C4-2B (cell line): ENCODE measurements around the gene ADAD1.

Experiments used
- ZFX ChIP-seq: fragments of 450-650 bp; IDR thresholded peaks from 2 replicates; pipeline ENCODE4 v1.6.1; 2017
- TF ChIP-seq, protein P1 (sequence below): fragments of 450-650 bp; conservative IDR thresholded peaks from 2 replicates; pipeline ENCODE4 v1.5.1; 2017; ENCODE audit warnings: mild to moderate bottlenecking

DNA sequence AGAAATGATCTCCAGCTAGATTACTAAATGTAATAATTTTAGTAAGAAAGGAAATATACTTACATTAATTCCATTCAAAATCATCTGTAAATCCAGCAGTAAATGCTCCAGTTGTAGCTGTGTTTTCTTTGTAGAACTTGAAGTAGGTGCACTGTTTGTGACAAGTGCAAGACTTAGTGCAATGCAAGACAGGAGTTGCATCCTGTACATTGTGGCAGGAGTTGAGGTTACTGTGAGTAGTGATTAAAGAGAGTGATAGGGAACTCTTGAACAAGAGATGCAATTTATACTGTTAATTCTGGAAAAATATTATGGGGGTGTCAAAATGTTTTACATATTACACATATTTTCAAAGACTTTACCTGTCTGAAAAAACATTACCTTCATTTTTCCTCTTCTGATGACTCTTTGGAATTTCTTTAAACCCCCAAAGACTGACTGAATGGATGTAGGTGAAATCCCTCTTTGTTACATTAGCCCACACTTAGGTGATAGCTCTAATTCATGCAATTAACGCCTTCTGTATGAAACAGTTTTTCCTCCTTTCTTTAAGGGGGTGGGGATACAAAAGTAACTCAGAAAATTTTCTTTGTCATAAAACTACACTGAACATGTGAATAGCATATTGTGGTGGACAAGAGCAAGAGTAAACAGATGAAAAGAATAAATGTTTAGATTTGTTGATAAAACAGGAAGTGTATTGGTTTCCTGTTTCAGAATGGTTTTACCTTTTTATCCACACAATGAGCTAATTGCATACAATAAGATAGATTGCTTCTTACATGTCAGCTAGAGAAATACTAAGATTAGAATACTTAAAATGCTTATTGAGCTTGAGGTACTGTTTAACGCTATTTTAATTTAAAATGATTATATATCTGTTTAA lies 77.7 kb downstream of the ADAD1 start, which contains the start of gene IL2:
- TF ChIP-seq, protein P1, sequence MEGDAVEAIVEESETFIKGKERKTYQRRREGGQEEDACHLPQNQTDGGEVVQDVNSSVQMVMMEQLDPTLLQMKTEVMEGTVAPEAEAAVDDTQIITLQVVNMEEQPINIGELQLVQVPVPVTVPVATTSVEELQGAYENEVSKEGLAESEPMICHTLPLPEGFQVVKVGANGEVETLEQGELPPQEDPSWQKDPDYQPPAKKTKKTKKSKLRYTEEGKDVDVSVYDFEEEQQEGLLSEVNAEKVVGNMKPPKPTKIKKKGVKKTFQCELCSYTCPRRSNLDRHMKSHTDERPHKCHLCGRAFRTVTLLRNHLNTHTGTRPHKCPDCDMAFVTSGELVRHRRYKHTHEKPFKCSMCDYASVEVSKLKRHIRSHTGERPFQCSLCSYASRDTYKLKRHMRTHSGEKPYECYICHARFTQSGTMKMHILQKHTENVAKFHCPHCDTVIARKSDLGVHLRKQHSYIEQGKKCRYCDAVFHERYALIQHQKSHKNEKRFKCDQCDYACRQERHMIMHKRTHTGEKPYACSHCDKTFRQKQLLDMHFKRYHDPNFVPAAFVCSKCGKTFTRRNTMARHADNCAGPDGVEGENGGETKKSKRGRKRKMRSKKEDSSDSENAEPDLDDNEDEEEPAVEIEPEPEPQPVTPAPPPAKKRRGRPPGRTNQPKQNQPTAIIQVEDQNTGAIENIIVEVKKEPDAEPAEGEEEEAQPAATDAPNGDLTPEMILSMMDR, result no peak
- no peak for TF ChIP-seq ZFX
